Esophagus squamous epithelium (tissue), 4 donors: ENCODE data around the gene PPM1K.

Experiments
- CTCF ChIP-seq, 6 experiments: fragments of 450-650 bp in 4 of 6; fragments of 200-600 bp in 2 of 6; sonication (generic) in 2 of 6; IDR thresholded peaks; one replicate each; pipeline ENCODE4 v1.5.1; 2016 to 2019; ENCODE audit warnings: antibody characterized with exemption in 6 of 6, mild to moderate bottlenecking in 4 of 6, moderate library complexity in 4 of 6
- POLR2A ChIP-seq, 4 donors: fragments of 450-650 bp; IDR thresholded peaks; one replicate each; pipeline ENCODE4 v1.6.1; 2017; ENCODE audit warnings: antibody characterized with exemption in 4 of 4, mild to moderate bottlenecking in 4 of 4, moderate library complexity in 3 of 4

DNA sequence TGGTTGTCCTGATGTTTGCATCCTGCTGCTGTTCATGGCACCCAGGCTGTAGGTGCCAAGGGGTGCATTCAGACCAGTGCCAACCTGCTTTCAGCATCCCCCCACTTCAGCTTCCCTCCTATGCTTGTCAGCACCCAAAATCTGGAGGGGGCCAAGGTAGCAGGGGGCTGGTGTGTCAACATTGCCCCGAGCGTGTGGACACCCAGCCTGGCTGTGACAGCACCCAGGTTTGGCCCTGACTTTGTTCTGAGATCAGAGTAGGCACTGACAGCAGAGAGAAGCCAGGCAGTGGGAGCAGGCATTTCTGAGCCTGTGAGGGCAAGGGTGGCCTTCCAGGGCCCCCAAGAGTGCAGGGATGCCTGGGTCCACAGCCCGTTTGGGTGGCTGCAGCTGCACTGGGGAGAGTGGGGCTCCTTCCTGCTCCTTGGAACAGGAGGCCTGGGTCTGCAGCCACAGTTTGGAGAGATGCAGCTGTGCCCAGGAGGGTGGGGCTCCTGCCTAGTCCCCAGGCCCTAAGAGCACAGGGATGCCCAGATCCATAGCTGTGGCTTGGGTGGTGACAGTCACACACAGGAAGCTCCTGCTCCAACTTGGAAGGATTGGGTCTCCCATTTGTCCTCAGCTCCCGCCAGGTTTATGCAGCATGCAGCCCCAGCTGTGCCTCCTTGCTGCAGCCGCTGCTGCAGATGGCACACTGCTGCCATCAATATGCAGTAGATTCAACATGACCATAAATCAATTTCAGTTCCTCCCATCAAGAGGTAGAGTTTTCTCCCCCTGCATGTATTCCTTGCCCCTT, 12.3 kb upstream of the PPM1K start:
- TF ChIP-seq CTCF (IDR thresholded peaks at IDR 0.05) = no peak
- TF ChIP-seq POLR2A (IDR thresholded peaks at IDR 0.05) = no peak
